Raji (cell line): ENCODE measurements around the gene TSPAN13.

Experiments
- POLR2A ChIP-seq: IDR thresholded peaks from 2 replicates; pipeline ENCODE4 v1.6.1; 2011; ENCODE audit warnings: low read depth, low read length, control low read depth; ENCODE audit not compliant: insufficient read depth

TSPAN13 gene

DNA sequence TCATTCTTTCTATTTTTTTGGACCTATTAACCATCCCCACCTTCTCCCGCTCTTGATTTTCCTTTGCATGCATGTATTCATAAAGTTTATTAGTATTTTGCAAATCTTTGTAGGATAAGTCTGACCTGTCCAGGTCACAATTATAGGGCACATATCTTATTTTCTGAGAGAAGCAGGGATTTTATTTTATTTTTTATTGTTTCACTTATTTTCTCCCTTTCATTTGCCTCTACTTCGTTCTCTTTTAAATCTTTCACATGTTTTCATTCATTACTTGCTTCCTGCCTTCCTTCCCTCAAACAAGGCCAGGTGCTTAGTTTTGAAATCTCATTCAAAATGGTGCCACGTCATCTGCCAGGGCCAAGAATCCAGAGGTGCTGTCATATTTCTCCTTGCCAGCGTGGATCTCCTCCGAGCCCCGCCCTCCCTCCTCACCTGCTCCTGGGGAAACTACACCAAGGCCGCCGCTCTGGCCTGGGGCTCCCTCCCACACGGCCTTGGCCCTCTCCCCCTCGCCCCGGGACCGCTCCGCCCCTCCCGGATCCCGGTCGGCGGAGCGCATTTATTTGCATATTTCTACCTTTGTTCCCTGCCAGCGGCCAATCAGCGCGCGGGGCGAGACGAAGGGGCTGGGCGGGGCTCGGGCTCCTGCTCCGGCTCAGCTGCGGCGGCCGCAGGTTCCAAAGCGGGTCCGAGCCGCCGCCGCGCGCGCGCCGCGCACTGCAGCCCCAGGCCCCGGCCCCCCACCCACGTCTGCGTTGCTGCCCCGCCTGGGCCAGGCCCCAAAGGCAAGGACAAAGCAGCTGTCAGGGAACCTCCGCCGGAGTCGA is at the start of gene TSPAN13:
Gene TSPAN13 (plus strand): TSS at position 654 of the 830 bp plus-strand sequence. CDS start 213 bp downstream, outside the sequence.
- TF ChIP-seq POLR2A: no peak

DNA sequence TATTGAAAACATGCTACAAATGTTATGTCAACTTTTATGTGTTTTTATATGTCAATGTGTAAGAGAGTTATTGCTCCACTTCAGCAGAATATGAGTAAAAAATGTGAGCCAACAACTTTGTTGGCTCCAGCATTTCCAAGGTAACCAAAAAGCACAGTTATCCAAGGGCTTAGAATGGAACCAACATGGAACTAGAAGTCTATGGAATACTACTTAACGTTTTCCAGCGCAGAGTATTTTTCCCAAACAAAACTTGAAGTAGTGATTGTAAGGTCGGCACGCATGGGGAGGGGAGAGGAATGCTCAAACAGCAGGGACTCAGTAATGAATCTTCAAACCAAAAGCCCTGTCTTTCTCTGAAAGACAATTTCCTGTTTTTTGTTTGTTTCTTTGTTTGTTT is 45.0 kb upstream of the TSPAN13 start:
- TF ChIP-seq POLR2A: no peak

DNA sequence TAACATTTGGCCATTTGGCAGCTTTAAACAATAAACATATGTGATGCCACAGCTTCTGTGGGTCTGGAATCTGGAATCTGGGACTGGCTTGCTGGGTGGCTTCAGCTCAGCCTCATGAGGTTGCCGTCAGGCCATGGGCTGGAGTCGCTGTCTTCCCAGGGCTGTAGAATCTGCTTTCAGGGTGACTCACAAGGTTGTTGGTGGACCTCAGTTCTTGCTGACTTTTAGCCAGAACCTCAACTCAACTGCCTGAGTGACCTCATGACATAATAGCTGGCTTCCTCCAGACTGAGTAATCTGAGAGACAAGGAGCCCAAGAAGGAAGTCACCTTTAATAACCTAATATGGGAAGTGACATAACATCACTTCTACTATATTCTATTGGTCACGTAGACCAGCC is 44.6 kb upstream of the TSPAN13 start:
- TF ChIP-seq POLR2A: no peak

DNA sequence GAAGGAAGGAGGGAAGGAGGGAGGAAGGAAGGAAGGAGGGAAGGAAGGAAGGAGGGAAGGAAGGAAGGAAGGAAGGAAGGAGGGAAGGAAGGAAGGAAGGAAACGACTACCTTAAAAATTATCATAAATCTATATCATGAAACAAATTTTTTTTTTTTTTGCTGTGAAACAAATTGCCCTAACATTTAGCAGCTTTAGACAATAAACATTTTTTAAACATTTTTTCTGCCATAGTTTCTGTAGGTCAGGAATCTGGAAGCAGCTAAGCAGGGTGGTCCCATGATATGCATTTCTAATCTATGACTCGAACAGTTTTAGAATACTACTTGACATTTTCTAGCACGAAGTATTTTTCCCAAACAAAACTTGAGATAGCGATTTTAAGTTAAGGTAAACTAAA is 42.9 kb upstream of the TSPAN13 start:
- TF ChIP-seq POLR2A: no peak

DNA sequence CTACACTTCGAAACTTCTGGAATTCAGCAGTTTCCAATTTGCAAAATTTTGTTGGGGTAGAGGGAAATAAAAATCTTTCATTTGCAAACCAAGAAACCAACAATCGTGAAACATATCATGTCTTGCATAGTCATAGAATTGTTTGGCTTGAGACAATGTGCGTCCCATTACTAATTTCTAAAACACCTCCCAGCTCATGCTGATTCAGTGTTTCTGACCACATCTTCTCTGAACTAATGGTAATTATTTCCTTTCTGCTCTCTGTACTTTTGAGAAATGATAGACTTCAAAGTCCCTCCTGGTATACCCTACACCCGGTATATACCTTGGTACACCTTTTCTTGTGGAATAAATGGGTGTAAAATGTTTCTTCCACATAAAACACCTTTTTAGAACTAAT is 41.8 kb upstream of the TSPAN13 start:
- TF ChIP-seq POLR2A: no peak

DNA sequence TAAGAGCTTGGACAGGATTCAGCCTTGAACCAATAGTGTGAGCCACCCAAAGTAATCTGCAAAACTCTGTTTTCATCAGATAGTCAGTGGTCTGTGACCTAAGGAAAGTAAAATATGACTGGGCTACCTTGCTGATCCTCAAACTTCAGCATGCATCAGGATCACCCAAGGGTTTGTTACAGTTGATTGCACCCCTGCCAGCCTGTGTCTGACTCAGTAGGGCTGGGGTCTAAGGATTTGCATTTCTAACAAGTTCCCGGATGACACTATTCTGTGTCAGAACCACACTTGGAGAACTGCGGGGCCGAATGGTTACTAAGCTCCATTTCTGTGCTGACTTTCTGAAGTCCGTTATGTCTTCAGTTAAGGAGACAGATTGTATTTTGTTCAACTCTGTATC is 40.6 kb upstream of the TSPAN13 start:
- TF ChIP-seq POLR2A: no peak

DNA sequence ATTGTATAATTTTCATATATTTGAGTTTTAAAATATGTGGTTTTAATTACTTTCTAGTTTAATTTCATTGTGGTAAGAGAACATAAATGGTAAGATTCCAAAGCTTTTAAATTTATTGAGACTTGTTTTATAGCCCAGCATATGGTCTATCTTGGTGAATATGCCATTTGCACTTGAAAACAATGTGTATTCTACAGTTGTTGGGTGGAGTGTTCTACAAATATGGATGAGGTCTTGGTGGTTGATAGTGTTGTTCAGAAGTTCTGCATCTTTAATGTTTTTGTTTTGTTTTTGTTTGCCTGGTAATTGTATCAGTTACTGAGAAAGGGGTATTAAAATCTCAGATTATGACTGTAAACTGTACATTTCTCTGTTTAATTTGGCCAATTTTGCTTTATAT is 37.6 kb upstream of the TSPAN13 start:
- TF ChIP-seq POLR2A: no peak

DNA sequence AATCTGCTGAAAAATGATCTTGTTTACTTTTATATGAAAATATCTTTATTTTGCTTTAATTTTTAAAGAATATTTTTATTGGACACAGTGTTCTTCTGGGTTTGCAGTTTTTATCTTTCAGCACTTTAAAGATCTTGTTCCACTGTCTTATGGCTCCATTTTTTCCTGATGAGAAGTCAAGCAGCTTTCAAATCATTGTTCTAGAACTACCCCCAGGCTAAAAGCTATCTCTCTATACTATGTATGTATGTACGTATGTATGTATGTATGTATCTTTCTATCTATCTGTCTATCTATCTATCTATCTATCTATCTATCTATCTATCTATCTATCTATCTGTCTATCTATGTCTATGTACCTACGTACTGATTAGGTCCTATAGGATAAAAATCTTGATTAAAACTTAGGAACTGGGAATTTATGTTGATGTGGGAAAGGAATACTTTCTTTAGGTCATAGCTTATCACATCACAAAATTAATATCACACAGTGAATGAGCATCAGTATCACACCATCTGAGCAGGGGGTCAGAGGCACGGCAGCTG is 35.4 kb upstream of the TSPAN13 start:
- TF ChIP-seq POLR2A: no peak

DNA sequence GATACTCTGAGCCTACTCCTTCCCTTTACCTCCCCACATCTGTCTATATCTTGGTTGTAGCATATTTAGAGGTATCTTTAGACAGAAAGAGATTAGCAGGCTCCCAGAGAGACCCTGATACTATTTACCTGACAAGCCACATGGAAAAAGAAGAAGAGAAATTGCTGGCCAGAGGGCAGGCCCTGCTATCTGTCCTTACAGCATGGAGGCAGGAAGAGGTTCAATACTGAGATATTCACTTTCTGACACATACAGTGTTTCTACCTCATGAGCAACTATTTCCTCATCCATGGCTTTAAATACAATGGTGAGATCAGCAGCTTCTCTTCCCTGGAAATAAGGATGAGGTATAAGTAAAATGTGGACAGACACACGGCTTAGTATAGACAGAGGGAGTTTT is 33.9 kb upstream of the TSPAN13 start:
- TF ChIP-seq POLR2A: no peak

DNA sequence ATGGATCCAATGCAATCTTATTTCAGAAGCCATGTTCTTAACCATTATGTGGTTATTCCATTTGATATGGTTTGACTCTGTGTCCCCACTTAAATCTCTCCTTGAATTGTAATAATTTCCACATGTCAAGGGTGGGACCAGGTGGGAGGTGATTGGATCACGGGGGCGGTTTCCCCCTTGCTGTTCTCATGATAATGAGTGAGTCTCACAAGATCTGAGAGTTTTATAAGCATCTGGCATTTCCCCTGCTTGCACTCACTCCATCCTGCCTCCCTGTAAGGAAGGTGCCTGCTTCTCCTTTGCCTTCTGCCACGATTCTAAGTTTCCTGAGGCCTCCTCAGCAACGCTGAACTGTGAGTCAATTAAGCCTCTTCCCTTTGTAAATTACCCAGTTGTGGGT is 32.0 kb upstream of the TSPAN13 start:
- TF ChIP-seq POLR2A: no peak

DNA sequence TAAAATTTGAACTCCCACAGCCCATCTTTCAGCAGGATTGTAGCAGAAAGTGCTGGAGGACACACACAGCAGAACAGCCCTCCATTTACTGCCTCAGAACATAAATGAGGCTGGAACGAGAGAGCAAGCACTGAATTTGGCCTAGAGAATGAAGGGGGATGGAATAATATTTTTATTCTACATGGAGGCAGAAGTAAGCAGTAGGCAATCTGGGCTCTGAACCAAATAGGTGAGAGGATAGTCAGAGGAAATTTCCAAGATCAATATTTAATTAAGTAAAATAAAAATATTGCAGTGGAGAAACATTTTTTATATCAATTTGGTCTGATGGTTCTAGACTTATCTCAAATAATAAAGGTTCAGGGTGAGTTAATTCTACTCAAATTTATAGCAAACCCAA is 29.2 kb upstream of the TSPAN13 start:
- TF ChIP-seq POLR2A: no peak

DNA sequence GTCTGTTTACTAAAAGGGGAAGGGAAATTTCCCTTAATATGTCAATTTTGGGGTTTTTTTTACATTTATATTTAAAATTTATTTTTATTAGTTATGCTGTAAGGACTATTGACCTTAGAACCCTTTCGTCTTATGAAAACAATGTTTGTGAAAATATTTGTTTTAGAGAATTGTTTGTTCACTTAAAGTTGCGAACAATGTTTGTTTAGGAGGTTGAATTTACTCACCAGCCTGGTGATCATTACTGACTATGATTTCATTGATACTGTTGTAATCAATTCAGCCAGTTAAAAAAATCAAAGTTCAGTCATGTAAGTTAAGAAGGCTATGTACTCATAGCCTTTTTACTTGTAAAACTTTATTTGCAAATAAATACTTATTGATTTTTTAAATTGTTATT is 27.4 kb upstream of the TSPAN13 start:
- TF ChIP-seq POLR2A: no peak

DNA sequence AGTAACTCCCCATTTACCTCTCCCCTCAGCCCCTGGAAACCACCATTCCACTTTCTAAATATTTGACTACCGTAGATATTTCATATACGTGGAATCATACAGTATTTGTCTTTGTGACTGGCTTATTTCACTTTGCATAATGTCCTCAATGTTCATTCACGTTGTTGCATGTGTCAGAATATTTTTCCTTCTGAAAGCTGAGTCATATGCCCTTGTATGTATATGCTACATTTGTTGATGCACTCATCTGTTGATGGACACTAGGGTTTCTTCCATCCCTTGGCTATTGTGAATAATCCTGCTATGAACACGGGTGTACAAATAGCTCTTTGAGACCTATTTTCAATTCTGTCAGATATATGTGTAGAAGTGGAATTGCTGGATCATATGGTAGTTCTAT is 25.8 kb upstream of the TSPAN13 start:
- no peak for TF ChIP-seq POLR2A

DNA sequence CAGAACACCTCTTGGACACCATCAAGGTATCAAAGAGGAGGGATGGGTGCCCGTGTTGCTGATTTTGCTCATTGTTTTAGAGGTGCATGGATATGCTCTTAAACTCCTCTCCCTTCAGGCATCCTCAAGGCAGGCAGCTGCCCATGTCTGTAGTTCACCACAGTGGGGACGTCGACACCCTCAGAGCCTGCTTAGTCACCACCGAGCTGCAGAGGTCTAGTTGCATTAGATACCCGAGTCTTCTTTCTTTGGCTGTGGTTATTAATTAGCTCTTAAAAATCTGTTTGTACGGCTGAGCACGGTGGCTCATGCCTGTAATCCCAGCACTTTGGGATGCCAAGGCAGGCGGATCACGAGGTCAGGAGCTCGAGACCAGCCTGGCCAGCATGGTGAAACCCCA is 24.7 kb upstream of the TSPAN13 start:
- no peak for TF ChIP-seq POLR2A

DNA sequence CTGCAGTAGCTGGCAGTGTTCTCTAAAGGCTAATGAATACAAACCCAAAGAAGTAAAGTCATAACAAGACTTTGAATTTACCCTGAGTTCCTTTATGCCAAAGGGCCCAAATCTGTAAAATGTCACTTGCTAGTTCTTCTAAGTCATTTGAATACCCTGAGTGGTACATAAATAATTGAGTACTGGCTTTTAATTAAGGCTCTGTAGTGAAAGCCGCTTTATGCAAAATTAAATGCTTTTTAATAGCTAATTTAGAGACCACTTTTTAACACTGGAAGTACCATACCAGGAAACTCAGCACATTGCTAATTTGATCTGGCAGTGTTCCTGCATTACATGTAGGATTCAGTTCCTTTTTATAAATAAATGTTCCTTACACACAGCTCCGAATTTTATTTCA is 24.0 kb upstream of the TSPAN13 start:
- no peak for TF ChIP-seq POLR2A

DNA sequence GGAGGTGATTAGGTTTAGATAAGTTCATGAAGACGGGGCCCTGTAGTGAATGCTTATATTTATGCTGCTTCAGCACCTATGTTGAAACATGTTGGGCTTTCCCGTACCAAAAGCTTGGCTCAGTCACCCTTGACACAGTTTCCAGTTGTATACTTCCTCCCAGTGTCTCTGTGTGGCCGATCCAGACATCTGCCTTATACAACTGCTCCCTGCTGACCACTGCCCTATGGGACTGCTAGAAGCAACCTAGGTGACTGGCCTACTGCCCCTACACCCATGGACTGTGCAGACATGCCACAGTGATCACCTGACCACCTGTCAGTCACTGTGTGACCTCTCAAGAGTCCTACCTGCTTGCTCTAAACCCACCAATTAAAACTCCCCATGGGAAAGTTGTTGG is 22.6 kb upstream of the TSPAN13 start:
- TF ChIP-seq POLR2A: no peak

DNA sequence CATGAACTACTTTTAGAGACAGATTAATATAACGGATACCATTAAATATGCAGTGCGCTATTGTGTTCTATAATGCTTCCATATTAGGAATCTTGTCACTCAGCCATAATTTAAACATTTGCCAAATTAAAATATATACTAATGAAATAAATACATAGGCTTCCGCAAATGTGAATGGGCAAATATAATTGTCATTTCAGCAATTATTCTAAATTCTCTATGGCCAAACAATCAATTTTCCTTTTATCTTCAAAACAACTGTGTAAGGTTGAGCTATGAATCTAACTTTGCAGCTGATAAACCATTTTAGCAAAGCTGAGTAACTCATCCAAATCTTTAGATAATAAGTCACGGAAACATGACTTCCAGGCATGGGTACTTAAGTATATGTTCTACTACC is 20.7 kb upstream of the TSPAN13 start:
- TF ChIP-seq POLR2A: no peak

DNA sequence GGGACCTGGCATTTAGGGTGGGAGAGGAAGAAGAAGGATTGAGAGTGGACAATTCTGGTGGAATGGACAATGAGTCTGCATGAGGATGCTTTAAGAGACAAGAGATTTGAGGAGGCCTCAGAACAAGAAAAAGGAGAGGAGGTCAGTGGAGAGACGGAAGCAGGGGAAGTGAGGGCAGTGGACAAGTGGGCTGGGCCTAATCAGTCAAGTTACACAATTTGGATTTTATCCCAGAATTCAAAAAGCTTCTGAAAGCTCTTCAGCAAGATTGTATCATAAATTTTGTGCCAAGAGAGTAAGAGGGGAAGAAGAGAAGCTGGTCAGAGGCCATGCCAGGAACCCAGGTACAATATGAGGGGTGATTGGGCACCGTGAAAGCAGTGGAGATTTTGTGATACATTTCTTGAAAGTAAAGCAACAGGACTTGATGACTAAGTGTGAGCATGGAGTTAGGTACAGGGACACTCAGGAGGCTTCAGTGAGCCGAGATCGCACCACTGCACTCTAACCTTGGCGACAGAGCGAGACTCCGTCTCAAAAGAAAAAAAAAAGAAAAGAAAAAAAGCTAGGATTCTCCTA is 19.3 kb upstream of the TSPAN13 start:
- TF ChIP-seq POLR2A: no peak
